A673 (cell line): Measurements from ENCODE around the gene SMIM34. TPM values are rescaled to one million over a fixed set of nuclear protein-coding genes. Genes with fewer than 3 reads are reported as not detected.
"Not testable (repeated sequence)": the region's sequence is repeated elsewhere in the genome, so short reads cannot be mapped to it uniquely, and the experiment has no call there.

Experiments
- BruUV-seq: library from RNA; stranded (reverse); fragments of 400-500 nt; replicated peaks from 2 replicates; lab custom pipeline; 2021; lab: Mats Ljungman, UMichigan
- CTCF ChIA-PET: fragments of 300-600 bp; sonication (Branson Sonifier 250); formaldehyde crosslinking; loops from one replicate; lab custom pipeline; 2022; ENCODE audit warnings: antibody characterized with exemption; lab: Charles Lee
- POLR2A ChIA-PET: fragments of 300-600 bp; sonication (Branson Sonifier 250); formaldehyde crosslinking; loops from one replicate; lab custom pipeline; 2022; ENCODE audit warnings: antibody characterized with exemption; ENCODE audit not compliant: low non-redundant PET; lab: Charles Lee
- DNase-seq: peaks from one replicate; pipeline ENCODE4 v3.0.0-alpha.2; 2015; ENCODE audit warnings: low spot score
- H3K27ac ChIP-seq: fragments of 200-600 bp; sonication (generic); 2 replicates; pipeline ENCODE4 v1.5.1; 2016; ENCODE audit warnings: mixed run types, low read depth, mild to moderate bottlenecking, mixed read lengths, antibody characterized with exemption, low read length; ENCODE audit not compliant: poor library complexity, severe bottlenecking
- H3K27me3 ChIP-seq: fragments of 200-600 bp; sonication (generic); replicated peaks from 2 replicates; pipeline ENCODE4 v1.6.1; 2017; ENCODE audit warnings: mixed run types, low read depth, mild to moderate bottlenecking, mixed read lengths, antibody characterized with exemption, low read length; ENCODE audit not compliant: insufficient read depth, poor library complexity
- H3K36me3 ChIP-seq: fragments of 200-600 bp; sonication (generic); 2 replicates; pipeline ENCODE4 v1.6.1; 2016; ENCODE audit warnings: mixed run types, mild to moderate bottlenecking, mixed read lengths, antibody characterized with exemption, low read length; ENCODE audit not compliant: insufficient read depth, poor library complexity, severe bottlenecking
- H3K4me1 ChIP-seq: fragments of 200-600 bp; sonication (generic); 2 replicates; pipeline ENCODE4 v1.6.1; 2017; ENCODE audit warnings: mixed run types, mild to moderate bottlenecking, mixed read lengths, antibody characterized with exemption, low read length; ENCODE audit not compliant: insufficient read depth, poor library complexity, severe bottlenecking
- H3K4me3 ChIP-seq: fragments of 200-600 bp; sonication (generic); 2 replicates; pipeline ENCODE4 v1.5.1; 2016; ENCODE audit warnings: low read depth, mixed run types, mild to moderate bottlenecking, mixed read lengths, low read length; ENCODE audit not compliant: poor library complexity, severe bottlenecking
- H3K9me3 ChIP-seq: fragments of 200-600 bp; sonication (generic); 2 replicates; pipeline ENCODE4 v1.6.1; 2016; ENCODE audit warnings: mixed run types, low read depth, mild to moderate bottlenecking, mixed read lengths, antibody characterized with exemption, low read length; ENCODE audit not compliant: poor library complexity, severe bottlenecking
- intact Hi-C: fragments of 100-400 bp; cut with micrococcal nuclease; formaldehyde crosslinking; loops from one replicate; pipeline ENCODE4 v1.10.0; 2022; ENCODE audit not compliant: unreplicated experiment
- total RNA-seq: library from RNA; stranded (reverse); gene quantifications from 2 replicates; pipeline ENCODE4 v1.2.3, GENCODE V29; 2021

The SMIM34 gene
- total RNA-seq, 1 experiment from 2014 or later: not detected

DNA sequence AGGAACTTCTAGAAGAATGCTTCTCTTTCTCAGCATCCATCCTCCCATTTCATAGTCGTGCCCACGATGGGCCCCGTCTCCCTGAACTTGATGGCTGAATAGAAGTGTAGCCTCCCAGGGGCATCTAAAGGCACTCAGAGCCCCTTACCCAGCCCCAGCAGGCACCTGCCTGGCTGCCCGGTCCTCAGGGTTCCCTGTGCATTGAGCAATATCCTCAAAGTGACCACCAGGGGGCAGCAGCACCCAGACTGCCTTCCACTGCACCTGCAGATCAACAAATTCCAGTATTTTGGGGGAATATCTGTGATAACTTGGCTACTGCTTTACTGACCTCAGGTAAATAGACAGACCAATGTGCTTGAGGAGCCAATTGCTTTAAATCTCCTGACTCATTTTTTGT, 19.7 kb upstream of the SMIM34 start:
- POLR2A ChIA-PET, CTCF ChIA-PET, DNase-seq, H3K4me3 ChIP-seq, H3K27ac ChIP-seq, H3K9me3 ChIP-seq, H3K27me3 ChIP-seq, H3K36me3 ChIP-seq, BruUV-seq, intact Hi-C loops, H3K4me1 ChIP-seq: not testable (repeated sequence)

- BruUV-seq, POLR2A ChIA-PET, H3K9me3 ChIP-seq, intact Hi-C loops, H3K36me3 ChIP-seq, H3K4me3 ChIP-seq, DNase-seq, H3K27me3 ChIP-seq, CTCF ChIA-PET, H3K27ac ChIP-seq, H3K4me1 ChIP-seq: not testable (repeated sequence)
Measured at GRCh38 chr21:34429710-34430109, 6.0 kb upstream of the SMIM34 start.

- H3K36me3 ChIP-seq, H3K27ac ChIP-seq, DNase-seq, H3K4me1 ChIP-seq, H3K9me3 ChIP-seq, H3K27me3 ChIP-seq, CTCF ChIA-PET, H3K4me3 ChIP-seq, POLR2A ChIA-PET, intact Hi-C loops, BruUV-seq: not testable (repeated sequence)
Measured at GRCh38 chr21:34428441-34428840, 4.7 kb upstream of the SMIM34 start.

DNA sequence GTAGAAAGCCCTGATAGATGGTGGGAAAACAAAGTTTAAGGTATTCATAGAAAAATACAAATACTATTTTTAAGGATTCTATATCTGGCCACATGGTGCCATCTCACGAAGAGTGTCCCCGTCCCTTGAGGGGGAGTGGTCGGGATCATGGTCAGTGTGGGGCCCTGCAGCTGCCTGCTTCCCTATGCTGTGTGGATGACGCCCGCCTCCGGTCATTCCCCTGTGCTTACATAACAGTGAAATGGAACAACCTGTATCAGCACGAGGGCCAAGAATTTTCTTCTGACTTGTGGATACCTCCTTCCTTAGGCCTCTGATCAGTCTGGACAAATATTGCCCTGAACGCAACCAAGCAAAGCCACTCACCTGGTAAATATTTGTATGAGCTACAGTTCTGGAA, 3.6 kb upstream of the SMIM34 start:
- POLR2A ChIA-PET, H3K4me3 ChIP-seq, BruUV-seq, DNase-seq, intact Hi-C loops, H3K27ac ChIP-seq, CTCF ChIA-PET, H3K36me3 ChIP-seq, H3K27me3 ChIP-seq, H3K9me3 ChIP-seq, H3K4me1 ChIP-seq: not testable (repeated sequence)

DNA sequence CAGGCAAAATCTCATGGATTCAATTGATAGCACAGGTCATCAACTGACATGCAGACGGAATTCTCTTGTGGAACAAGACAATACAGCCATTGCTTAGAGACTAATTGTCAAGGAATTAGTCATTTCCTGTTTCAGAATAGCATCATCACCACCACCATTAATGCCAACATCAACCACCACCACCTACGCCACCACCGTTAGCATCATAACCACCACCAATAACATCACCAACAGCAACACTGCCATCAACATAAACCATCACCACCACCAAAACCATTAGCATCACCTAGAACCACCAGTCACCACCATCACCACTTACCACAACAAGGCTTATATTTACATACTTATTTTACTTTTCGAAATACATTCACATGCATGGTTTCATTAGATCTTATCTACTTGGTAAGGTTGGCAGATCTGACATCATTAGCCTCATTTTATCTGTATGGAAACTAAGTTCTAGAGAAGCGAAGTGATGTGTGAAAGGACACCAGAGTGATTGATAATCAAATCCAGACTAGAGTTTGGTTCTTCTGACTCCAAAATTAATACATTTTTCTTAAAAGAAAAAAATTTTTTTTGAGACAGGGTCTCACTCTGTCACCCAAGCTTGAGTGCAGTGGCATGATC, 6.2 kb downstream of the SMIM34 start:
- H3K9me3 ChIP-seq, intact Hi-C loops, DNase-seq, POLR2A ChIA-PET, CTCF ChIA-PET, BruUV-seq, H3K4me3 ChIP-seq, H3K27ac ChIP-seq, H3K4me1 ChIP-seq, H3K27me3 ChIP-seq, H3K36me3 ChIP-seq: not testable (repeated sequence)

GRCh38 chr21:34407294-34407693, 16.5 kb downstream of the SMIM34 start:
- CTCF ChIA-PET, POLR2A ChIA-PET, H3K9me3 ChIP-seq, H3K27me3 ChIP-seq, BruUV-seq, DNase-seq, intact Hi-C loops, H3K36me3 ChIP-seq, H3K4me1 ChIP-seq, H3K4me3 ChIP-seq, H3K27ac ChIP-seq: not testable (repeated sequence)

DNA sequence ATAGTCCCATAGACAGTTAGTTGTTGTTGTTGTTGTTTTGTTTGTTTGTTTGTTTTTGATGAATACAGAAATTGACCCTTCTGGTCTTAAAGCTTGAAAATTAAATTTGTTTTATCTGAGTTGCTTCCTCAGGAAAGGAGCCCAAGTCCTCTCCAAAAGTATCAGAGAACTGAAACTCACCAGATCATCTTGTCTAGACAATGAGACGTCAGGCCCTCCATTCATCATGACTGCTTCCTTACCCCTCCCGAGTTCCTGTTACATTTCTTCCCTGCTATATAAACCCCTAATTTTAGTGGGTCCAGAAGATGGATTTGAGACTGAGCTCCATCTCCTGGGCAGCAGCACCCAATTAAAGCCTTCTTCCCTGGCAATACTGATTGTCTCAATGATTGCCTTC, 17.1 kb downstream of the SMIM34 start:
- CTCF ChIA-PET, intact Hi-C loops, H3K4me3 ChIP-seq, DNase-seq, H3K36me3 ChIP-seq, H3K4me1 ChIP-seq, H3K9me3 ChIP-seq, H3K27ac ChIP-seq, BruUV-seq, POLR2A ChIA-PET, H3K27me3 ChIP-seq: not testable (repeated sequence)

DNA sequence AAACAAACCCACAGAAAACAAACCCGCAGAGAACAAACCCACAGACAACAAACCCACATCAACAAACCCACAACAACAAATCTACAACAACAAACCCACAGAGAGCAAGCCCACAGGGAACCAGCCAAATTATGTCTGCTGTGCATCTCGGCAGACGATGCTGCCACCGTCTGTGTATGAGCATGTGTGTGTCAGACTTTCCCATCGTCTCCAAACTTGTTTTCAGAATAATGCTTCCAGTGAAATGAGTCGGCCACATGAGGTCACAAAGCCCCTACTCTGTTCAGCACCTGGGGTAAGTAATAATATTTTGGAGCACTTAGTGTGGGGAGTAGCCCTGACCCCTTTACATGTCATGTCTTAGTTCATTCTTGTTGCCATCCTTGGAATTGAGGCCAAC, 17.6 kb downstream of the SMIM34 start:
- H3K27me3 ChIP-seq, intact Hi-C loops, POLR2A ChIA-PET, H3K4me3 ChIP-seq, H3K4me1 ChIP-seq, BruUV-seq, H3K27ac ChIP-seq, CTCF ChIA-PET, H3K36me3 ChIP-seq, DNase-seq, H3K9me3 ChIP-seq: not testable (repeated sequence)
